Duodenal mucosa (tissue), 2 donors: ENCODE results near the gene MBTPS2.
"Not testable (repeated sequence)": the region's sequence is repeated elsewhere in the genome, so short reads cannot be mapped to it uniquely, and the experiment has no call there.

ENCODE experiments used
- H3K27ac ChIP-seq: one replicate; pipeline ENCODE4 v1.7.0; 2013; ENCODE audit warnings: low read depth, low read length
- H3K27me3 ChIP-seq, 2 donors: one replicate each; pipeline ENCODE4 v1.7.0; 2013; ENCODE audit warnings: low read length in 2 of 2, control low read depth in 1 of 2; ENCODE audit not compliant: insufficient read depth in 2 of 2, control insufficient read depth in 1 of 2
- H3K36me3 ChIP-seq, 2 donors: one replicate each; pipeline ENCODE4 v1.7.0; 2013; ENCODE audit warnings: low read length in 2 of 2, control low read depth in 1 of 2; ENCODE audit not compliant: insufficient read depth in 2 of 2, control insufficient read depth in 1 of 2
- H3K4me1 ChIP-seq, 2 donors: one replicate each; pipeline ENCODE4 v1.7.0; 2013; ENCODE audit warnings: low read length in 2 of 2, control low read depth in 1 of 2; ENCODE audit not compliant: insufficient read depth in 2 of 2, control insufficient read depth in 1 of 2
- H3K4me3 ChIP-seq, 2 donors: one replicate each; pipeline ENCODE4 v1.7.0; 2013; ENCODE audit warnings: low read length in 2 of 2, low read depth in 1 of 2
- H3K9ac ChIP-seq, 2 donors: one replicate each; pipeline ENCODE4 v1.7.0; 2013; ENCODE audit warnings: low read length in 2 of 2, low read depth in 1 of 2
- H3K9me3 ChIP-seq, 2 donors: one replicate each; pipeline ENCODE4 v1.7.0; 2013; ENCODE audit warnings: low read length in 2 of 2, control low read depth in 1 of 2; ENCODE audit not compliant: control insufficient read depth in 1 of 2

The MBTPS2 gene

GRCh38 chrX:21855937-21856415, 16.6 kb downstream of the MBTPS2 start, which contains the start of gene YY2:
Gene YY2 (plus strand): TSS chrX:21855987. CDS start chrX:21856485, 498 bp downstream.
- H3K4me3 ChIP-seq = no peak within 1 kb of the TSS
- H3K4me1 ChIP-seq = no peaks in the 10 kb centered on the region
- H3K27me3 ChIP-seq = no peaks in the 10 kb centered on the region
- peaks cover 0 to 16% of the 10 kb centered on the region in 2 donors for H3K36me3 ChIP-seq
- H3K27ac ChIP-seq = no peak within 1 kb of the TSS
- H3K9me3 ChIP-seq = no peaks in the 10 kb centered on the region
- no peak within 1 kb of the TSS for H3K9ac ChIP-seq

DNA sequence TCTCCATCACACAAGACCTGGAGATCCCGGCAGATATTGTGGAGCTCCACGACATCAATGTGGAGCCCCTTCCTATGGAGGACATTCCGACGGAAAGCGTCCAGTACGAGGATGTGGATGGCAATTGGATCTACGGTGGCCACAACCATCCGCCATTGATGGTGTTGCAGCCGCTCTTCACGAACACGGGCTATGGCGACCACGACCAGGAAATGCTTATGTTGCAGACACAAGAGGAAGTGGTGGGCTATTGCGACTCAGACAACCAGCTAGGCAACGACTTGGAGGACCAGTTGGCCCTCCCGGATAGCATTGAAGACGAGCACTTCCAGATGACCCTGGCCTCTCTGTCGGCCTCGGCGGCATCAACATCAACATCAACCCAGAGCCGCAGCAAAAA, 17.1 kb downstream of the MBTPS2 start:
- Histone ChIP-seq H3K36me3 (peaks cover 0 to 13% of the 10 kb centered on the region in 2 donors), H3K4me3 (no peak overlapping the region), H3K27me3 (no peaks in the 10 kb centered on the region), H3K4me1 (no peaks in the 10 kb centered on the region), H3K9me3 (no peaks in the 10 kb centered on the region), H3K9ac (no peak overlapping the region), H3K27ac (no peak overlapping the region)

GRCh38 chrX:21863241-21863640, 23.8 kb downstream of the MBTPS2 start:
- Histone ChIP-seq H3K36me3 (no peaks in the 10 kb centered on the region), H3K4me3 (no peak overlapping the region), H3K9me3 (no peaks in the 10 kb centered on the region), H3K4me1 (no peaks in the 10 kb centered on the region), H3K27me3 (no peaks in the 10 kb centered on the region), H3K9ac (no peak overlapping the region), H3K27ac (no peak overlapping the region)

DNA sequence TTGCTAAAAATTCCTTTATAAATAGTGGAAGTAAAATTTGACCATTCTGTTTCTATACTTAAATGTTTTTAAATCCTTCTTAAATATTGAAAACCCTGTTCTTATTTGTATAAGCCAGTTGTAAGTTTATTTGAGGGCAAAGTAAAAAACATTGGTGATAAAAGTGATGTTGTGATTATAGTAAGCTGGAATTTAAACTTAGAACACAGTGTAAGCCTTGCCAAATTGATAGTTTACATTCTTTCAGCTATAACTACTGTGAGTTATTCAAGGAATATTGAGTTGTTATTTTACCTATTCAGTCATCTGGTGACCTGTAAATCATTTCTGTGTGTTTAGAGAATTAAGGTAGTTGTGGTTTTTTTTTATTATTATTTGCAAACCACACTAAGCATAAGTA, 26.0 kb downstream of the MBTPS2 start:
- H3K4me1 ChIP-seq = no peaks in the 10 kb centered on the region
- H3K9me3 ChIP-seq = no peaks in the 10 kb centered on the region
- H3K4me3 ChIP-seq = no peak overlapping the region
- no peak overlapping the region for H3K9ac ChIP-seq
- H3K36me3 ChIP-seq = peaks cover 0 to 3% of the 10 kb centered on the region in 2 donors
- H3K27me3 ChIP-seq = no peaks in the 10 kb centered on the region
- no peak overlapping the region for H3K27ac ChIP-seq

- Histone ChIP-seq H3K27me3 (no peaks in the 10 kb centered on the region), H3K9me3 (no peaks in the 10 kb centered on the region), H3K4me1 (no peaks in the 10 kb centered on the region), H3K36me3 (peaks cover 0 to 3% of the 10 kb centered on the region in 2 donors), H3K27ac (no peak overlapping the region), H3K4me3 (no peak overlapping the region), H3K9ac (no peak overlapping the region)
Measured at GRCh38 chrX:21870494-21870893, 31.1 kb downstream of the MBTPS2 start.

DNA sequence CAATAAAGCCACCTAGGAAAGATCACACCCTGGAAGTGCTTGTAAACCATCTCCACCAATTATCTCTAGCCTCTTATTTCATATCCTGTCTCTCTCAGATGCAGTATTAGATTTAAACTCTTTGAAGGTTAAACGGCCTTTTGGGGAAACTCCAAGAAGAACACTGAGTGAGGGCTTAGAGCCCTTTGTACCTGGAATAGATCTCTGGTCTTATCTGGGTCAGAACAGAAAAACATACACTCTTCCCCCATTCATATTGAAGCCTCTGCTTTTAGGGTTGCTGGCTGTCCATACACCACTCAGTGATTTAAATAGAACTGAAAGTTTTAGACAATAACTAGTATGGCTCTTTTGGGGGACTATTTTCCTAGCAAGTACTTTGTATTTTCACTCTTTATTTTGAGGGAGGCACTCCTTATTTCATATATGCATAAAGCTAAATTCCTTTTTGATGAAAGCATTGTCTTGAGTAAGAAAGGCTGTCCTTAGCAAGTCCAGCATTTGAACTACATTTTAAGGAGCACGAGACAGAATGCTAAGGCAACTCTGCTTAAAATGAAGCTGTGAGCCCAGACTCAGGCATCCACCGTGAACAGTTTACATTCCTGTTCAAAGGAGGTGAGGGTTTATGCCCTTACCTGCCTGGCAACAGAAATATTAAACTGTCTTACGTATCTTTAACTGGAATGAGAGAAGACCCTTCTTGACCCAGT, 33.8 kb downstream of the MBTPS2 start:
- H3K9ac ChIP-seq = no peak overlapping the region
- no peaks in the 10 kb centered on the region for H3K9me3 ChIP-seq
- H3K27ac ChIP-seq = no peak overlapping the region
- H3K27me3 ChIP-seq = no peaks in the 10 kb centered on the region
- H3K4me1 ChIP-seq = no peaks in the 10 kb centered on the region
- H3K4me3 ChIP-seq = no peak overlapping the region
- H3K36me3 ChIP-seq = peaks cover 0 to 3% of the 10 kb centered on the region in 2 donors

- H3K4me1 ChIP-seq, H3K9me3 ChIP-seq, H3K27ac ChIP-seq, H3K9ac ChIP-seq, H3K36me3 ChIP-seq, H3K27me3 ChIP-seq, H3K4me3 ChIP-seq: not testable (repeated sequence)
Measured at GRCh38 chrX:21874182-21874581, 34.8 kb downstream of the MBTPS2 start.

DNA sequence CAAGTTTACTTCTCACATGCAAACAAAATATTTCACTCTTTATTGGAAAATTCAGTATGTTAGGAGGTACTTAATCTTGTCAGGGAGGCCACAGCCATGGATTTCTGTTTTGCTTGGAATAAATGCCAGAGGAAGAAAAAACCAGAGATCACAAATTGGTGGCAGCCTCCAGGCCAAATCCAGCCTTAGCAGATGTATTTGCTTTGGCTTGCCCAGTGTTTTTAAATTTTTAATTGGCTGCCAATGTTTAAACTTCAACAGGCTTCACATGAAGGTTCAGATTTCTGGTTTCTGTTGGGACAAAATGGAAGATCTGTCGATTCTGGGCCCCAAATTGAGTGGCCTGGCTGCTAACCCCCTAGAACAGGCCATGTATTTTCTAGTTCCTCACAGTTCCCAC, 35.6 kb downstream of the MBTPS2 start:
- no peak overlapping the region for H3K9ac ChIP-seq
- H3K27ac ChIP-seq = no peak overlapping the region
- H3K36me3 ChIP-seq = no peaks in the 10 kb centered on the region
- no peaks in the 10 kb centered on the region for H3K4me1 ChIP-seq
- H3K4me3 ChIP-seq = no peak overlapping the region
- H3K9me3 ChIP-seq = no peaks in the 10 kb centered on the region
- H3K27me3 ChIP-seq = no peaks in the 10 kb centered on the region

- Histone ChIP-seq H3K4me1 (no peaks in the 10 kb centered on the region), H3K9me3 (no peaks in the 10 kb centered on the region), H3K4me3 (no peak overlapping the region), H3K27ac (no peak overlapping the region), H3K9ac (no peak overlapping the region), H3K36me3 (no peaks in the 10 kb centered on the region), H3K27me3 (no peaks in the 10 kb centered on the region)
Measured at GRCh38 chrX:21881881-21882574, 42.6 kb downstream of the MBTPS2 start.

DNA sequence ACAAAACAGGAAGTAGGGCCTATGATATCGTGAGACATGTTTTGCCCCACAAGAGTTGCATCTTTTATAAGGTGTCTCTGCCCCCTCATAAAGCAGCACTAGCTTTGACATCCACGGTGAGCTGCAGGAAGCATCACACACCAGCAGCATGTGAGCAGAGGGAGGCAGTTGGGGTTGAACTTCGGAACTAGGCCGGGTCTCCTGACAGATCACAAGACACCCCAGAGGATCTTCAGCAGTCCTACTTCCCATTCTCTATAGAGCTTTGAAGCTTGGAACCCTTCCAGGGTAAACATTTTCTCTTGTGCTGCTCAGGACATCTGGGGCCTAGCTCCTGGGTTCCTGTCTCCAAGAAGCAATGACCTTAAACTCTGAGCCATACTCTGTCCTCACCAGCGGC, 43.8 kb downstream of the MBTPS2 start:
- H3K4me3 ChIP-seq = no peak overlapping the region
- no peaks in the 10 kb centered on the region for H3K36me3 ChIP-seq
- H3K9me3 ChIP-seq = no peaks in the 10 kb centered on the region
- no peak overlapping the region for H3K9ac ChIP-seq
- no peak overlapping the region for H3K27ac ChIP-seq
- H3K4me1 ChIP-seq = no peaks in the 10 kb centered on the region
- H3K27me3 ChIP-seq = no peaks in the 10 kb centered on the region
